NCI-H524 (cell line): Measurements from ENCODE around the gene DAPP1.

Experiments used
- DNase-seq, 2 experiments: peaks; one replicate each; lab custom pipeline; 2025; lab: John Stamatoyannopoulos, UW

Gene DAPP1

DNA sequence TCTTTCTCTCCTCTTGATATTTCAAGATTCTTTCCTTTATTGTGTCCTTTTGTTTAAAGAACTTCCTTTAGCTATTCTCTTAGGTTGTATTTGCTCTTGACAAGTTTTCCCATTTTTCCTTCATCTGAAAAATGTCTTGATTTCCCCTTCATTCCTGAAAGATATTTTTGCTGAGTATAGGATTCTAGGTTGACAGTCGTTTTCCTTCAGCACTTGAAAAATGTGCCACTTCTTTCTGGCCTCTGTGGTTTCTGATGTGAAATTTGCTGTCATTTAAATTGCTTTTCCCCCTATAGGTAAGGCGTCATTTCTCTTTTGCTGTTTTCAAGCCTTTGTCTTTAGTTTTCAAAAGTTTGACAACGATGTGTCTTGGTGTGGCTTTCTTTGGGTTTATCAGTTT is 100.9 kb downstream of the DAPP1 start:
- no peak for DNase-seq

DNA sequence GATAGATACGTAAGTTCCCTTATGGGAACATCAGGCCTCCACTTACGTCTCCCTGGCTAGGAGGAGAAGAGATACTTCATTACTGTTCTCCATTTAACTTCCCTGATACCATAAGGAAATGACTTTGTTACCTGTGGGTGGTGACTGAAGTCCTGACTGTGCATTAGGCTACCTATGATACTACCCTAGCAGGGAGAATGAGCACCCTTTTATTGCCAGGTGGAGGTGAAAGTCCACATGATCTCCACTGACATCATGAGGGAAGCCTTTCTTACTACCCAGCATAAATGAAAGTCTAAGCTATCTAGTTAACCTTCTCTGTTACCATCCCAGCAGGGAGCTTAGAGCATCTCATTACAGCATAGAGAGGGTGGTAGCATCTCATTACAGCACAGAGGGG is 102.0 kb downstream of the DAPP1 start:
- no peak for DNase-seq
